Measurements from ENCODE around the gene B4GALT2. TPM values are rescaled to one million over a fixed set of nuclear protein-coding genes. Genes with fewer than 3 reads are reported as not detected.

B4GALT2 gene
- total RNA-seq, 2 experiments from 2014 or later, result 0.57 to 1.4 TPM

DNA sequence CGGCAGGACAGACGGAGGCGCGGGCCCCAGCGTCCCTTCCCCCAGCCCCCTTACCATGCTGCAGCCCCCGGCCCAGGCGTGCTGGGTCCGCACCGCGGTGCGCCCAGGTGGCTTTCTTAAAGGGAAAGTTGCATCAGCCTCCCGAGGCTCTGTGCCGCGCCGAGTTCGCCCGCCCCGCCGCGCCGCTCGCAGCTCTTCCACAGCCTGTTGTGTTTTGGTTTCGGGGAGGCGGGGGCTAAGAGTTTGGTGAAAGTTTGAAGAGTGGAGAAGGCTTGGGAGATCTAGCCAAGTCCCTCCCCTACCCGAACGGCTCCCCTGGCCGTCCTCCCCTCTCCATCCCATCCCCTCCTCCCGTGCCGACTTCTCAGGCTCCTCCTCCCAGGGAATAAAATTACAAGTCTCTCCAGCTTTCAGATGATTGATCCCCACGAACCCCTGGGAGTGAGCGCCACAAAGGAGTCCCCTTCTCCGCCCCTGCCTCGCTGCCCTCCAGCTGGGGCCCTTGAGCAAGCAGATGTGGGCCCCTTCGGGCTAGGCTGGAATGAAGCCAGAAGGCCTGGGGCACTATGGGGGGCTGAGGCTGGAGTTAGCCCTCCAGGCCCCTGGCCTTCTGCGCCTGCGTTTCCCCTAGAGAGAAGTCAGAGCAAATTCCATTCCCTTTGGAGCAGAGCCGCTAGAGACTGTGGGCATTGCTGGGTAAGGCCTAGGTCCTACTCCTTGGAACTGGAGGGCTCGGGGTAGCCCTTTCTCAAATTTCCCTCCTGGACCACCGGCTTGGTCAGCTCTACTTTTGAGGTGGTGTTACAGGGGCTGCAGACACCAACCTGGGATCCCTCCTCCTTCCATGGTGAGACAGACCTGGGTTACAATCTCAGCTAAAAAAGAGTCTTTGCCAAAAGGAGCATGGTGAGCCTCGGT is 52.5 kb downstream of the B4GALT2 start, which contains the start of gene SLC6A9:
Gene SLC6A9 (minus strand): TSS at position 211 of the 918 bp plus-strand sequence. CDS start 7,185 bp downstream, outside the sequence.
- POLR2A ChIA-PET, result interaction anchor here (0.9 to 1.1 kb wide), 3 partner anchors 11 to 86 kb away, joined by 3 to 4 read pairs (median 3); no protein-coding TSS in a partner anchor
- CTCF ChIA-PET (ENCODE audit: unreplicated experiment), result interaction anchor here (0.6 to 1.7 kb wide), 4 partner anchors 12 to 792 kb away, joined by 3 to 12 read pairs (median 8); no protein-coding TSS in a partner anchor
- no peaks in the 10 kb centered on the region for H4K20me1 ChIP-seq (ENCODE audit: insufficient read depth, low read length)
- H3K36me3 ChIP-seq (ENCODE audit: insufficient read depth, low read length), result no peaks in the 10 kb centered on the region
- peak within 1 kb of the TSS; percentile 98 for H3K4me2 ChIP-seq (ENCODE audit: low read length)
- no peaks in the 10 kb centered on the region for H3K9me3 ChIP-seq (ENCODE audit: low read length)
- BruUV-seq (replicated peaks), result no TSS peak
- H3K79me2 ChIP-seq (ENCODE audit: insufficient read depth, low read depth, low read length), result no peaks in the 10 kb centered on the region
- H3K4me1 ChIP-seq (ENCODE audit: insufficient read depth, low read length, poor library complexity, severe bottlenecking), result peaks cover 41% of the 10 kb centered on the region
- TF ChIP-seq, protein P1, sequence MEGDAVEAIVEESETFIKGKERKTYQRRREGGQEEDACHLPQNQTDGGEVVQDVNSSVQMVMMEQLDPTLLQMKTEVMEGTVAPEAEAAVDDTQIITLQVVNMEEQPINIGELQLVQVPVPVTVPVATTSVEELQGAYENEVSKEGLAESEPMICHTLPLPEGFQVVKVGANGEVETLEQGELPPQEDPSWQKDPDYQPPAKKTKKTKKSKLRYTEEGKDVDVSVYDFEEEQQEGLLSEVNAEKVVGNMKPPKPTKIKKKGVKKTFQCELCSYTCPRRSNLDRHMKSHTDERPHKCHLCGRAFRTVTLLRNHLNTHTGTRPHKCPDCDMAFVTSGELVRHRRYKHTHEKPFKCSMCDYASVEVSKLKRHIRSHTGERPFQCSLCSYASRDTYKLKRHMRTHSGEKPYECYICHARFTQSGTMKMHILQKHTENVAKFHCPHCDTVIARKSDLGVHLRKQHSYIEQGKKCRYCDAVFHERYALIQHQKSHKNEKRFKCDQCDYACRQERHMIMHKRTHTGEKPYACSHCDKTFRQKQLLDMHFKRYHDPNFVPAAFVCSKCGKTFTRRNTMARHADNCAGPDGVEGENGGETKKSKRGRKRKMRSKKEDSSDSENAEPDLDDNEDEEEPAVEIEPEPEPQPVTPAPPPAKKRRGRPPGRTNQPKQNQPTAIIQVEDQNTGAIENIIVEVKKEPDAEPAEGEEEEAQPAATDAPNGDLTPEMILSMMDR (conservative IDR thresholded peaks at IDR 0.05; ENCODE audit: low read length), result no peak
- no peak for TF ChIP-seq EZH2phosphoT487 (IDR thresholded peaks at IDR 0.05; ENCODE audit: borderline replicate concordance, low read depth, low read length)
- intact Hi-C loops (cut with micrococcal nuclease; ENCODE audit: unreplicated experiment), result loop anchor here (2.0 kb wide), 1 partner anchor 381 kb away; the partner anchor contains the start of gene KDM4A
- DNase-seq (ENCODE audit: low spot score), result peak; percentile 70
- H2AFZ ChIP-seq (ENCODE audit: low read length), result peak within 1 kb of the TSS; percentile 73
- H3K9me2 ChIP-seq (ENCODE audit: insufficient read depth, low read length), result no peaks in the 10 kb centered on the region
- H3K4me3 ChIP-seq (ENCODE audit: low read depth, low read length, poor library complexity, severe bottlenecking), result peak within 1 kb of the TSS; percentile 98
- peak within 1 kb of the TSS; percentile 86 for H3K27ac ChIP-seq (ENCODE audit: low read depth, low read length, poor library complexity, severe bottlenecking)

DNA sequence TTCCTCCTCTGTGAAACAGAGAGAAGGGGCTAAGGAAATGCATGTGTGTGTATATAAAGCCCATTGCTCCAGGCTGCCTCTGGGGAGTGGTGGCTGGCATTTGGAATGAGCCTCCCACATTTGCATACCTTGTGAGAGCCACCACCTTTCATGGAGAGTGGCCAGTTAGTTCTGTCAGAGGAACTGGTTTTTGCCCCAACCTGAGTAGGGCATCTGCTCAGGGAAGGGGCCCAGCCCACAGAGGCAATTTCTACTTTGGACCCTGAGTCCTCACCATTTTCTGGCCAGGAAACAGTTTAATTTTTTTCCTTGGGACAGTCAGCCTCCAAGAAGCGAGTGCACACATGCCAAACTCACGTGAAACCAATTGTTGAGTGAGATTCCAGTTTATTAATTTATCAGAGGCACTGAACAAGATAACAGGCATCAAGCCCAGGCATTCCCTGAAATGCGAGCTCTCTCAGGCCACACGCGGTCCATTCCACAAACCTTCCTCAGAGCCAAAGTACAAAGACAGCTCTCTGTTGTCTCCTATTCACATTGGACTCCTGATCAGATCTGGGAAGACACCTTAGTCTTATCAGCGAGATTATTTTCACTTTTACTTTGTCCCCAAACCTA is 53.3 kb downstream of the B4GALT2 start:
- POLR2A ChIA-PET, result interaction anchor here (1.1 kb wide), 1 partner anchor 10 kb away, joined by 3 read pairs; no protein-coding TSS in a partner anchor
- TSS peak; percentile 67 for BruUV-seq (replicated peaks)

More for the DNA sequence above, 53.3 kb downstream of the B4GALT2 start:
- H3K4me2 ChIP-seq (ENCODE audit: low read length), result peak overlapping the region; percentile 98
- CTCF ChIA-PET (ENCODE audit: unreplicated experiment), result interaction anchor here (1.7 kb wide), 1 partner anchor 27 kb away, joined by 12 read pairs; no protein-coding TSS in a partner anchor
- no peak overlapping the region for H3K27ac ChIP-seq (ENCODE audit: low read depth, low read length, poor library complexity, severe bottlenecking)
- peaks cover 34% of the 10 kb centered on the region for H3K4me1 ChIP-seq (ENCODE audit: insufficient read depth, low read length, poor library complexity, severe bottlenecking)
- H2AFZ ChIP-seq (ENCODE audit: low read length), result no peak overlapping the region
- peak overlapping the region; percentile 98 for H3K4me3 ChIP-seq (ENCODE audit: low read depth, low read length, poor library complexity, severe bottlenecking)
- no peak for DNase-seq (ENCODE audit: low spot score)
- H3K36me3 ChIP-seq (ENCODE audit: insufficient read depth, low read length), result no peaks in the 10 kb centered on the region
- H3K9me3 ChIP-seq (ENCODE audit: low read length), result no peaks in the 10 kb centered on the region
- H4K20me1 ChIP-seq (ENCODE audit: insufficient read depth, low read length), result no peaks in the 10 kb centered on the region
- no peaks in the 10 kb centered on the region for H3K79me2 ChIP-seq (ENCODE audit: insufficient read depth, low read depth, low read length)
- intact Hi-C loops (cut with micrococcal nuclease; ENCODE audit: unreplicated experiment), result no loop called here
- TF ChIP-seq, protein P1 (conservative IDR thresholded peaks at IDR 0.05; ENCODE audit: low read length), result no peak
- no peak for TF ChIP-seq EZH2phosphoT487 (IDR thresholded peaks at IDR 0.05; ENCODE audit: borderline replicate concordance, low read depth, low read length)
- no peaks in the 10 kb centered on the region for H3K9me2 ChIP-seq (ENCODE audit: insufficient read depth, low read length)
